IPS-18a (cell line): Measurements from ENCODE around the gene SRP72.

Experiments
- H3K27ac ChIP-seq: one replicate; pipeline ENCODE4 v1.5.1; 2013; ENCODE audit warnings: low read length
- H3K27me3 ChIP-seq: one replicate; pipeline ENCODE4 v1.6.1; 2013; ENCODE audit warnings: mild to moderate bottlenecking, low read length; ENCODE audit not compliant: control insufficient read depth, insufficient read depth
- H3K36me3 ChIP-seq: one replicate; pipeline ENCODE4 v1.6.1; 2013; ENCODE audit warnings: low read depth, low read length; ENCODE audit not compliant: control insufficient read depth
- H3K4me1 ChIP-seq: one replicate; pipeline ENCODE4 v1.6.1; 2013; ENCODE audit warnings: low read depth, low read length; ENCODE audit not compliant: control insufficient read depth
- H3K4me3 ChIP-seq: one replicate; pipeline ENCODE4 v1.5.1; 2013; ENCODE audit warnings: low read length
- H3K9ac ChIP-seq: one replicate; pipeline ENCODE4 v1.6.1; 2013; ENCODE audit warnings: mild to moderate bottlenecking, low read length, moderate library complexity
- H3K9me3 ChIP-seq: one replicate; pipeline ENCODE4 v1.6.1; 2013; ENCODE audit warnings: low read depth, low read length; ENCODE audit not compliant: control insufficient read depth

SRP72 gene, protein sequence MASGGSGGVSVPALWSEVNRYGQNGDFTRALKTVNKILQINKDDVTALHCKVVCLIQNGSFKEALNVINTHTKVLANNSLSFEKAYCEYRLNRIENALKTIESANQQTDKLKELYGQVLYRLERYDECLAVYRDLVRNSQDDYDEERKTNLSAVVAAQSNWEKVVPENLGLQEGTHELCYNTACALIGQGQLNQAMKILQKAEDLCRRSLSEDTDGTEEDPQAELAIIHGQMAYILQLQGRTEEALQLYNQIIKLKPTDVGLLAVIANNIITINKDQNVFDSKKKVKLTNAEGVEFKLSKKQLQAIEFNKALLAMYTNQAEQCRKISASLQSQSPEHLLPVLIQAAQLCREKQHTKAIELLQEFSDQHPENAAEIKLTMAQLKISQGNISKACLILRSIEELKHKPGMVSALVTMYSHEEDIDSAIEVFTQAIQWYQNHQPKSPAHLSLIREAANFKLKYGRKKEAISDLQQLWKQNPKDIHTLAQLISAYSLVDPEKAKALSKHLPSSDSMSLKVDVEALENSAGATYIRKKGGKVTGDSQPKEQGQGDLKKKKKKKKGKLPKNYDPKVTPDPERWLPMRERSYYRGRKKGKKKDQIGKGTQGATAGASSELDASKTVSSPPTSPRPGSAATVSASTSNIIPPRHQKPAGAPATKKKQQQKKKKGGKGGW

DNA sequence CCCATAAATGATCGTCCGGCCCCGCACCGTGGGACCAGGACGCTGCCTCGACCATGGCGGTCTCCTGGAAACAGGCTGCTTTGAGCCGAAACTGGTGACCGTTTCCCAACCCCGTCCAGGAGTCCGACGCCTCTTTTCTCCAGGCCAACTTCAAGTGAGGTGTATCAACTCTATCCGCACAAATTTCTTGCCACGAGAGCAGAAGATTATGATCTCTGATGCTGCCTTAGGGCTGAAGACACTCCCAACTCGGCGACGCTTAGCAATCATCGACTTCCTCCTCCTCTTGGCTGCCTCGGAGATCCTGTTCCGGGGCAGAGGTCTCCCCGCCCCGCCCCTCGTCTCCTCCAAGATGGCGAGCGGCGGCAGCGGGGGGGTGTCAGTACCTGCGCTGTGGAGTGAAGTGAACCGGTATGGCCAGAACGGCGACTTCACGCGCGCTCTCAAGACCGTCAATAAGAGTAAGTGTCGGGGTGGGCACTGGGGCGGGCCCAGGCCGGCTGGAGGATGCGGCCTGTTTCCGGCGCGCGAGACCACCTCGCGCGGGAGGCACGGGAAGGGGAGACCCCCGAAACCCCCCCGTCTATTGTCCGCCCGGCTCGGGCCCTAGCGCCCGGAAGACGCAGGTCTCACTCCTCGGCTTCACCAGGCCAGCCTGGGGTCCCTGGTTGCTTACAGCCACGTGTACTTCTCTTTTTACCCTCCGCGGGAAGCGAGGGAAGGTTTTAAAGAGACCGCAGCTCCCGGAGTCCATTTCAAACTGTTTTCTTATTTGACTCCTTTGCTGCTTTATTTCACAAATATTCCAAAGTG lies at the start of gene SRP72:
Gene SRP72 (plus strand): TSS at position 334 of the 813 bp plus-strand sequence. CDS start 19 bp downstream, at position 353.
- H3K9me3 ChIP-seq = no peaks in the 10 kb centered on the region
- H3K36me3 ChIP-seq = peaks cover 31% of the 10 kb centered on the region
- H3K4me3 ChIP-seq = peak within 1 kb of the TSS; percentile 94
- peak within 1 kb of the TSS; percentile 96 for H3K9ac ChIP-seq
- H3K27me3 ChIP-seq = no peaks in the 10 kb centered on the region
- H3K4me1 ChIP-seq = peaks cover 11% of the 10 kb centered on the region
- H3K27ac ChIP-seq = peak within 1 kb of the TSS; percentile 54

DNA sequence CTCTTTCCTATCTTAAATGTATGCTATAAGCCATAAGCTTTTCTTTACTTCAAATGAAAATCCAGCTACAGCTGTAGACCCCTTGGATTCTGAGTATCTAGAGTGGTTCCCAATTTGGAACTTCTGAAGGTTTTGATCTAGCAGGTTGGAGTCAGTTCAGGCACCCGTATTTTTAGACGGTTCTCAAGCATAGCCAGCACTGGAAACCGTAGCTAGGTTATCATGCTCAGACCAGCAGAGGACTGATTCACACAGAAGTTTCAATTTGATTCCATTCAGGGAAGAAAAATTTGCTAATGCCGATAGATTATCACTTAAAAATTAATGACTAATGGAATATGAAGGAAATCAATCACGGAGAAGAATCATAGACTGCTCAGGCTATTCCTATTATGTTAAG lies 43.2 kb upstream of the SRP72 start:
- H3K4me3 ChIP-seq = no peak overlapping the region
- H3K27ac ChIP-seq = no peak overlapping the region
- no peaks in the 10 kb centered on the region for H3K36me3 ChIP-seq
- peaks cover 14% of the 10 kb centered on the region for H3K4me1 ChIP-seq
- H3K9ac ChIP-seq = no peak overlapping the region
- no peaks in the 10 kb centered on the region for H3K27me3 ChIP-seq
- no peaks in the 10 kb centered on the region for H3K9me3 ChIP-seq

- Histone ChIP-seq H3K9me3 (no peaks in the 10 kb centered on the region), H3K27ac (no peak overlapping the region), H3K4me3 (peak overlapping the region; percentile 26), H3K4me1 (peaks cover 14% of the 10 kb centered on the region), H3K27me3 (no peaks in the 10 kb centered on the region), H3K36me3 (no peaks in the 10 kb centered on the region), H3K9ac (peak overlapping the region; percentile 40)
These were observed 42.5 kb upstream of the SRP72 start for GRCh38 chr4:56424697-56425514.

- Histone ChIP-seq H3K4me3 (peak overlapping the region; percentile 26), H3K4me1 (peaks cover 14% of the 10 kb centered on the region), H3K9ac (peak overlapping the region; percentile 40)
These were observed 41.9 kb upstream of the SRP72 start for GRCh38 chr4:56425518-56425917.

DNA sequence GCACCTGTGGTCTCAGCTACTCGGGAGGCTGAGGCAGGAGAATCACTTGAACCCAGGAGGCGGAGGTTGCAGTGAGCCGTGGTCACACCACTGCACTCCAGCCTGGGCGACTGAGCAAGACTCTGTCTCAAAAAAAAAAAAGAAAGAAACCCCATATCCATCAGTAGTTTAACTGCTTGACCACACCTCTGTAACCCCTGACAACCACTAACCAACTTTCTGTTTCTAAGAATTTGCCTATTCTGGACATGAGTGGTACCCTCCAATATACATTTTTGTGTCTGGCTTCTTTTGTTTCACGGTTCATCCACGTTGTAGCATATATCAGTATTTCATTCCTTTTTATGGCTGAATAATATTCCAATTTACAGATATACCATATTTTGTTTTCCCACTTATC lies 41.1 kb upstream of the SRP72 start:
- no peak overlapping the region for H3K9ac ChIP-seq
- H3K27ac ChIP-seq = no peak overlapping the region
- no peaks in the 10 kb centered on the region for H3K9me3 ChIP-seq
- no peak overlapping the region for H3K4me3 ChIP-seq
- peaks cover 14% of the 10 kb centered on the region for H3K4me1 ChIP-seq
- no peaks in the 10 kb centered on the region for H3K36me3 ChIP-seq
- H3K27me3 ChIP-seq = no peaks in the 10 kb centered on the region

More at GRCh38 chr4:56425518-56425917, 41.9 kb upstream of the SRP72 start:
- peak overlapping the region; percentile 35 for H3K27ac ChIP-seq
- no peaks in the 10 kb centered on the region for H3K27me3 ChIP-seq
- H3K36me3 ChIP-seq = no peaks in the 10 kb centered on the region
- no peaks in the 10 kb centered on the region for H3K9me3 ChIP-seq

GRCh38 chr4:56427179-56427578 lies 40.2 kb upstream of the SRP72 start:
- Histone ChIP-seq H3K27me3 (no peaks in the 10 kb centered on the region), H3K4me1 (peaks cover 14% of the 10 kb centered on the region), H3K4me3 (no peak overlapping the region), H3K27ac (no peak overlapping the region), H3K9ac (no peak overlapping the region), H3K9me3 (no peaks in the 10 kb centered on the region), H3K36me3 (no peaks in the 10 kb centered on the region)

DNA sequence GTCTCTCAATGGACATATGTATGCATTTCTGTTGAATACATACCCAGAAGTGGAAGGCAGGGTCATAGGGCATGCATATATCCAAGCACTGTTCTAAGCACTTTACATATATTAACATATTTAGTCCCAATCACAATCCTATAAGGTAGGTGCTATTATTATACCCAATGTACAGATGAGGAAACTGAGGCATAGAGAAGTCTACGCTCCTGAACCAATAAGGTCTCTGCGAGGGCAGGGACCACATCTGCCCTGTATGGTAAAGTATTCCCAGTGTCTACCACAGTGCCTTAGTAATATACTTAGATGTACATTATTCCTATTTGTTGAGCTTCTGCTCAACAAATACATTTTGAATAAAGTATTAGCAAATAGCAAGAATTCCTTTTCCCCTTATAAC lies 37.2 kb upstream of the SRP72 start:
- Histone ChIP-seq H3K36me3 (no peaks in the 10 kb centered on the region), H3K4me3 (no peak overlapping the region), H3K27me3 (no peaks in the 10 kb centered on the region), H3K9ac (no peak overlapping the region), H3K27ac (no peak overlapping the region), H3K9me3 (no peaks in the 10 kb centered on the region), H3K4me1 (peaks cover 7% of the 10 kb centered on the region)

- peak overlapping the region; percentile 94 for H3K9ac ChIP-seq
- no peaks in the 10 kb centered on the region for H3K27me3 ChIP-seq
- no peak overlapping the region for H3K27ac ChIP-seq
- peak overlapping the region; percentile 82 for H3K4me3 ChIP-seq
- H3K9me3 ChIP-seq = no peaks in the 10 kb centered on the region
- no peaks in the 10 kb centered on the region for H3K36me3 ChIP-seq
- H3K4me1 ChIP-seq = no peaks in the 10 kb centered on the region
These were observed 34.1 kb upstream of the SRP72 start for GRCh38 chr4:56433280-56433679.

GRCh38 chr4:56434599-56435139 lies 32.7 kb upstream of the SRP72 start:
- H3K9ac ChIP-seq = peak overlapping the region; percentile 94
- H3K27ac ChIP-seq = peak overlapping the region; percentile 43
- no peaks in the 10 kb centered on the region for H3K27me3 ChIP-seq
- no peaks in the 10 kb centered on the region for H3K9me3 ChIP-seq
- no peaks in the 10 kb centered on the region for H3K4me1 ChIP-seq
- no peaks in the 10 kb centered on the region for H3K36me3 ChIP-seq
- H3K4me3 ChIP-seq = peak overlapping the region; percentile 82

DNA sequence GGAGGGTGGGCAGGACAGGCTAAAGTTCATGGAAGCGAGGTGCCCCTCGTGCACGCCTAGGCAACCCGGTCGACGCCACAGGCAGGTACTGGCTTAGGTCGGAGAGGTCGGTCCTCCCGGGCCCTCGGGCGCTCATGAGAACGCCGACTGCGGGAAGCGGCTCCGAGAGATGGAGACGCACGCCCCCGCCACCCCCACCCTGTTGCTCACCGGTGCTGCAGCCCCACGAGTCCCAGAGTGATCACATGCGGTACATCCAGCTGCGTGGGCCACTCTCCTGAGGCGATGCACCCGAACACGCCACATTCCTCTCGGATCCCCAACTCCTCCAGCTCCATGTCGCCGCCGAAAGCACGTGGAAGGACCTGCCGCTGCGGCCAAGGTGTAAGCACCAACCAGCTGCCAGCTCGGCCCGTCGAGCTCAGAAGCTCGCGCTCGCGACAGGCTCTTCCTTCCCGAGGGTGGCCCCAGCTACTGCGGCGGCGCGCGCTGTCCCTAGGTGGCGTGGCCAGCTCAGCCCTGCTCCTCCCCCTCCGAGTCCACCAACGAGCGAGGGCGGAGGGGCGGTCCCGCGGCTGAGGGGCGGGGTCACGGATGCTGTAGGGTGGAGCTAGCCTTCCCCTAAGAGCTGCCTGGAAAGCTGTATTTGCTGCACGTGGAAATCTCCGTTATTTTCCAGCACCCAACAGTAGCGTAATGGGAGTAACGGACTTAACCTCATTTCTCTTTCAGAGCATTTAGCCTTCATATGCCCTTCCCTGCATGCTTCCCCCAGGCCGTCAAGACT lies 32.1 kb upstream of the SRP72 start, which contains the start of gene PPAT:
Gene PPAT (minus strand): TSS at position 476 of the 787 bp plus-strand sequence. CDS start 138 bp downstream, at position 338.
- no peaks in the 10 kb centered on the region for H3K9me3 ChIP-seq
- H3K36me3 ChIP-seq = peaks cover under 1% of the 10 kb centered on the region
- H3K9ac ChIP-seq = peak within 1 kb of the TSS; percentile 94
- H3K4me1 ChIP-seq = no peaks in the 10 kb centered on the region
- H3K27ac ChIP-seq = peak within 1 kb of the TSS; percentile 91
- peak within 1 kb of the TSS; percentile 82 for H3K4me3 ChIP-seq
- H3K27me3 ChIP-seq = no peaks in the 10 kb centered on the region
